Colon (tissue), 2 donors: ENCODE data around the gene UNC93A.
"Not testable (repeated sequence)": the region's sequence is repeated elsewhere in the genome, so short reads cannot be mapped to it uniquely, and the experiment has no call there.

Experiments
- FAIRE-seq: peaks from 2 replicates; lab custom pipeline; 2012; peaks lifted over from hg19 to GRCh38; lab: Jason Lieb, UNC
- donor health status: control.
- donor health status: control.

The UNC93A gene

DNA sequence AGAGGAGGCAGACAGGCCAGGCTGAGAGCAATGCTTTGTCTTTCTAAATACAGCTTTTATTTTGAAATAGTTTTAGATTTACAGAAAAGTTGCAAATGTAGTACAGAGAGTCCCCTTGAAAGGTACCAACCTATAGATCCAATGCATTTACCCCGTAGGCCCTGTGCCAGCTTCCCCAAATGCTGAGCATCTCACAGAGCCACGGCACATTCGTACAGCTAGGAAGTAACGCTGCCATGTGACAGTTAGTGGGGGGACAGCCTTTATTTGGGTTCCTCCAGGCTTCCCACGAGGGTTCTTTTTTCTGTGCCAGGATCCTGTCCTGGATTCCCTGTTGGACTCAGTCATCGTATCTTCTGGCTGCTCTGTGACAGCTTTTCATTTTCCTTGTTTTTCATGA lies 20.6 kb downstream of the UNC93A start:
- not testable (repeated sequence) for FAIRE-seq

DNA sequence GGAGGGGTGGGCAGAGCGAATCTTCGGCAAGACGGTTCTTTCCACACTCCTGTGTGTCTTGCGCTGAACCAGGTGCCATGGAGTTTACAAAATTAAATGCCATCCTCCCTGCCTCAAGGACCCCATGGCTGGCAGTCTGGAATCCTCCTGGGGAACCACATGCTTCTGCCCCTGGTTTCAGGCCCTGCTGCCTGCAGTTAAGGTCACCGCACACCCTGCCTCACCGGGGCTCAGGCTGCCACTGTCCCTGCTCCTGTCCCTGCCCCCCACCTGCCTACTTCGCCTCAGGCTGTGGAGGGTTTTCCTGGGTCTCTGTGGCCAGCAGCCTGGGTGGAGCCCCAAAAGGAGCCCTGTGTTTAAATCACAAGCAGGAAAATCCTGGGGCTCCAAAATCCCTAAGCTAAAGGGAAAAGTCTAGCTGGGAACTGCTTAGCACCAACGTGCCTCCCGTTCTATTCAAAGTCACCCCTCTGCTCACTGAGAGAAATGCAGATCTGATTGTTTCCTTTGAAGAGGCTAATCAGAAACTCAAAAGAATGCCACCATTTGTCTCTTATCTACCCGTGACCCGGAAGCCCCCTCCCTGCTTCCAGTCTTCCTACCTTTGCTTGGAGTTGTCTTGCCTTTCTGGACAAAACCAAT lies 23.2 kb downstream of the UNC93A start:
- FAIRE-seq, result no peak

DNA sequence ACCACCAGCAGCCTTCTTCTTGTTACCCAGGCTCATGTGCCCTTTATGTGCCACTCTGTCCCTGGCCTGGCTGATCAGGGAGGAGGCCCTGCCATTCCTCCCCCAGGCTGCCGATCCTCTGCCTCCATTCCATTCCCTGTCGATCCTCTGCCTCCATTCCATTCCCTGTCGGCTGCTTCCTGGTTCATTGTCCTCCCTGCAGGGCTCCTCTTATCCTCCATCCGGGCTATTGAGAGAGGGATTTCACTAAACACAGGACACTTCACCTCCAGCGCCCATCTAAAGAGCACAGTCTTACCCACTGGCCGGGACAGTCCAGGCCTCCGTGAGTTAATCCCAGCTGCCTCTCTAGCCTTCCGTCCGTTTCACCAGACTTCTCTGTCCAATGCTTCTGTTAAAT lies 26.1 kb downstream of the UNC93A start:
- no peak for FAIRE-seq

DNA sequence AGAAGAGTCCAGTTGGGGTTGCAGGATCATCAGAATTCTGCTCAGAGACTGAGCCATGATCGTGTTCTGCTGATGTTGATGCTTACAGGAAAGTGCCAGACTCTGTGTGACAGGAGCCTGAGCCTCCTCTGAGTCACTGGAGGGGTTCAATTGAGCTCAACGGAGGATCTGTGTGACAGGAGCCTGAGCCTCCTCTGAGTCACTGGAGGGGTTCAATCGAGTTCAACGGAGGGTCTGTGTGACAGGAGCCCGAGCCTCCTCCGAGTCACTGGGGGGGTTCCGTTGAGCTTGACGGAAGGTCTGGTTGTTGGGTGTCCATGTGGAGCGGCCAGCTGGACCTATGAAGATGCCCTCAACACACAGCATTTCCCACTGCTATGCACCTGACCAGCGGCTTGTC lies 27.2 kb downstream of the UNC93A start:
- not testable (repeated sequence) for FAIRE-seq

DNA sequence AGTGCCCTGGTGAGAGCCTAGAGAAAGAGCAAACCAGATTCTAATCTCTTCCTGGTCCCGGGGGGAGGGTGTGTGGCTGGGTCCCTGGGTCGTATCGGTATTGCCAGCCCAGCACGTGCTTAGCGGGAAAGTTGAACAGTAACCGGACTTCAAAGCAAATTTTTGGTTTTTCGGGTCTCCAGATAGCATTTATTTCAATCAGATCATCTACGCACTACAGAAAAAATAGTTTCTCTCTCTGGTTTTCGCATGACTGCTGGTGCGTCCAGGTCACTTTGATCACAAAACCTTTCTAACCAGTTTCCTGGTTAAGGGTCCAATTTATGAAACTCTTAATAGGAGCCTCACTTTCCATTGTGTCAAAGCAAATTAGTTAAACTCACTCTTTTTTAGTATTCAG lies 27.7 kb downstream of the UNC93A start:
- not testable (repeated sequence) for FAIRE-seq

DNA sequence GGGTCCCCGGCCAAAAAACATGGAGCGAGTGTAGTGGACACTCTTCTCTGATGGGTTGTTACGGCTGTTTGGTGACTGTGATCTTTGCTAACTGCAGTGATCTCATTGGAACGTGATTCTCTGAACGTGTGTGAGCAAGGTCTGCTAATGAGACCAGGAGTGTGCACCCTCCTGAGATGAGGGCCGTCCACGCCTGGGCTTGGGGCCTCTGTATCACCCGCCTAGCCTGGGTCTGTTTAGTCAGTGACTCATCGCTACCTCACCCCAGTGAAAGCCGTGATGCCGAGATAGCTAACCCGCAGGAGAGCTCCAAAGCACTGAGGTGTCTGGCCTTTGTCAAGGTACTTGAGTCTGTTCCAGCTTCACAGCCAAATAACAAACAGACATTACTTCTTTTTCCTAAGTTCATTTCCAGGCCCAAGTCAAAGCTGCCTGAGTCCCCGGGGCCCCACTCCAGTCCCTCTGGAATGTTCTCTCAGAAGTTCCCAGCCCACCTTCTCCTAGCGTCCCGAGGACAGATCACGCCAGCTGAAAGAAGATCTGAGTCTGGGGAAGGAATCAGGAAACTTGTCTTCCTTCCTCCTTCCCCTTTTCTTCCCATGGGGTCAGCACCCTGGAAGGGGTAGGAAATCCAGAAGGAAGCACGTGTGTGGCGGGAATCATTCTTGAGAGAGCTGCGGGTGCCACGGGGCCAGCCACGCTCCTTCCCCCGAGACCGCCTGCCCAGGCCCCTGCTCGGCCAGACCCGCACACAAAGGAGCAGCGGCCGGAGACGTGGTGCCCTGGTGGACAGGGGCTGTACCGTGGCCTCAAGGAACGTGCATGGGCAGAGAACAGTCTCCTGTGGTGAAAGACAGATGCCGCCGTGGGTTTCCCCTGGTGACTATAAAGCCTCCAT lies 29.0 kb downstream of the UNC93A start:
- FAIRE-seq, result not testable (repeated sequence)

DNA sequence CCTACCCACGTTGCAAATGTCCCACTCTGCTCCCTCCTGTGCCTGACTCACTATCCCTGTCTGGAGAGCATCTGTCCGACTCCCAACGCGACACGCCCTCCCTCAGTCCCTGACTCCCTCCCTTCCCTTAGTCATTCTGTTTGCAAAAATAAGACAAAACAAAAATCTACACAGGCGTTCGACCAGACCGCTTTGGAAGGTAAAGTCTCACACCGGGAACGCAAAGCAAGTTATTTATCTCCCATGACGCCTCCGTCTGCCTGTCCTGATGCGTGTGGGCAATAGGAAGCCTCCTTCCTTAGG lies 29.6 kb downstream of the UNC93A start:
- not testable (repeated sequence) for FAIRE-seq

DNA sequence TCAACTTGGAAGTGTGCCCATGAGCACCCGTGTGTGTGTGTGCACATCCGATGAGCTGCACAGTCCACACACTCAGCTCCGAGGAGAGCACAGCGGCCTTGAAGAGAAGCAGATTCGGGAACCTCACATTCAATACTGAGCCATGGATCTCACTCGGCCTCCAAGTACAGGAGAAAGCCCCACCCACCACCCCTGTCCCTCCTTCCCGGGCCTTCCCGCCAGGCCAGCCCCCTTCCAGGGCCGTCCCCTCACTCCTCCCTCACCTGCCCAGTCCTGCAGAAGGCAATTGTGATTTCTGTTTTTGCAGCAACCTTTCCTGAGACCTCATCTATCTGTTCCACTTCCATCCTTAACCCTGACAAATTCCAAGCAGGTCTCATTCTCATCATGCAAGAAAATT lies 30.1 kb downstream of the UNC93A start:
- not testable (repeated sequence) for FAIRE-seq

DNA sequence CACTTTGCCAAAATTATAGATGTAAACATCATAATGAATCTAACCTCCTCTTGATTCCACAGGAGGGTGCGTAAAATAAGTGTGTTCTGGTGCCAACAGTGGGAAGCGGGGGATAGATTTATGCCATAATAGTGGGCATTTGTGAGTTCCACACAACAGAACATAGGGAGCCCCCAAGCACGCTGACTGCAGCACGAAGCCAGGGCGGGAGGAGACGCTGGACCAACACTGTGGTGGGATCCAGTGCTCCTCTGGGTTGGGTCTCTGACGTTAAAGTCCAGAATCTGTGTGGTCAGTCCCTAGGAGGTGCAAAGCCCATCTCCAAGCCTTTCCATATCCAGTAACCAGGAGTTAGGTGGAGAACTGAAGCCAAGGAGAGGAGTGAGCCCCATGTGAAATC lies 32.0 kb downstream of the UNC93A start:
- FAIRE-seq, result no peak

DNA sequence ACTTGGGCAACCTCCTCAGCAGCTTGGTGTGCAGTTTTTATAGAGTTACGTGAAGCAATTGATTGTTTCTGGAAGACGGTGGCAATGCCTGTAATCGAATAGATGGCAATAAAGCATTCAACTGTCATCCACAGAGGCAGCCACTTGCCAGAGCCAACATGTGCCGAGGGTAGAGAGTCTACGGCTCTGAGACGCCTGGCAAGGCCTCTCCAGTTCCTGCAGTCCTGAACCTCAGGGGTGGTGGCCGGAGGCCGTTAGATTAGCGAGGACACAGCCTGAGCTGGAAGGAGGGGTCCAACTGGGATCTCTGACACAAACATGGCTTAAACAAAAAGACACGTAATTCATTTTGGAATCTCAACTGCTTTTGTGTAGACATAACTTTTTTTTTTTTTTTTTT lies 33.0 kb downstream of the UNC93A start:
- FAIRE-seq, result no peak

DNA sequence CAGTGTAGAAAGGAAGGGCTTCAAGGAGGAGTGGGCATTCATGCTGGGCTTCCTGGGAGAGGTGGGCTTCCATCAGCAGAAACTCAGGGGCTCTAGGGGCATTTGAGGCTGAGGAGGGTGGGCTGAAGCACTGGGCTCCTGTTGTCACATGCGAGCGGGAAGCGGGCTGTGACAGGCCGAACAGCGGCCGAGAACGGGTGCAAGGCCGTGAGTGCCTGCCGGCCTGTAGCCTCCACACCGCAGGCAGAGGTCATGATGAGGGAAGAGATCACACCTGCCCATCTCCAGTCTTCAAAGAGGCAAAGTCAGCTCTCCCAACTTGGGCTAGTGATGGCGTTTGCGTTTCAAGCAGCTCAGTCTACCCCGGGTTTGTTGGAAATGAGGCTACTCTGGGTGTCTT lies 34.7 kb downstream of the UNC93A start:
- FAIRE-seq, result no peak

DNA sequence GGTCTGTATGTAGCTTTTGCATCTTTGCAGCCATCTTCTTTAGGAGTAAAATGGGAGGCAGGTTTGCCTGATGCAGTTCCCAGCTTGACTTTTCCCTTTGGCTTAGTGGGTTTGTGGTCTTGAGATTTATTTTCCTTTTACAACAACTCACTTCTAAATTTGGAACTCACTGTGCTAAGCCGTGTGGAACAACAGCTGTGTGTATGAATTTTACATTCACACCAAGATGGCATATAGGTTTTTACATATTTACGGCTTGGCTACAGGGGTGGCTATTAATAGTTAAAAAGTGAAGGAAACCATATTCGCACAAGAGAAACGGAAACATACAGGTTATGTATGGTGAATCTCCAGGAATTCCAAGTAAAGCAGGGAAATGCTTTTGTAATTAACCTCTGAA lies 36.3 kb downstream of the UNC93A start:
- no peak for FAIRE-seq

DNA sequence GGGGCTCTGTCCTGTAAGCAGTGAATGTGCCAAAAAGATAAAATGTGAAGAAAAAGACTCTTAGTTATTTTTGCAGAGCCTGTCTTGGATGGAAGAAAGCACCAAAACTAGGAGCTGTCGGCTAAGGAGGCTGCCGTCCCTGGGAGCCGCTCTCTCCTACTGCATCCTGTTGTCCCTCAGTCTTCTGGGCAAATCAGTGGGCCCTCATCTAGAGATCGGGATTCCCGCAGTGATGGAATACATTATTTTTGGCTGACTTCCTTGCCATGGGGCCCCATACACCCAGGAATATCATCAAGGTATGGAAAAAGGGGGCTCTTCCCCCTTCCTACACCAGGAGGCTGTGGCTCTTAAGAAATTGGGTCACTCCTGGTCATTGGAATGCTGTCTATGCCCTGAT lies 37.0 kb downstream of the UNC93A start:
- FAIRE-seq, result no peak

DNA sequence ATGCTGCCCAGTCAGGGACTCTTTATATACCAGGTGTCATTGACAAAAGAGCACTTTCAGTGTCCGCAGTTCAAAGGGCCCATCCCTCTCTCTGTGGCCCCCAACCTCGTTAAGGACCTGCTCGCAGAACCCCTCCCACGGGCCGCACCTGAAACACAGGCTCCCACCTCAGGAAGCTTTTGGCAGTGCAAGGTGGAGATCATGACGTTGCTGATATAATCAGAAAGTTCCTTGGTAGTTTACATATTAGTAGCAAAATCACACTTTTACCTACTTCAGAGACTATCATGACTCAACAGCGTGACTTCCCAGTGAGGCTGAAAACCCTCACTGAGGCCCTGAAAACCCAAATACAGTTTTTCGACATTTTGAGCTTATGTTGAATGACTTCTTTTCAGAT lies 37.9 kb downstream of the UNC93A start:
- no peak for FAIRE-seq

DNA sequence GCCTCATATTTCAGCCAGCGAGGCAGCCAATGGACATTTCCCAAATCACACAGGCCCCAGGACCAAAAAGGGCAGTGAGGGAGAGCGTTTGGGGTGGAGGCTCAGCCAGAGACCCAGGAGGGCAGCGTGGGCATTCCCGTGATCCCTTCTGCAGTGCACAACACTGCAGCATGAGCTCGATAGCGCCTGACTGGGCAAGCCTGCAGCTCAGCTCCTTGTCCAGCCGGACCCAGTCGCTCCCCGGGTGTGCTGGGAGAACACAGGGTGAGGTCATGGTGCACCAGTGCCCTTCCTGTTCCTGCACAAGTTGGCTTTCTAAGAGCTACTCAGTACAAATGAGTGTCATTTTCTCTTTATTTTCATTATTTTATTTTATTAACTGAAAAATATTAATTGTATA lies 39.6 kb downstream of the UNC93A start:
- FAIRE-seq, result no peak

DNA sequence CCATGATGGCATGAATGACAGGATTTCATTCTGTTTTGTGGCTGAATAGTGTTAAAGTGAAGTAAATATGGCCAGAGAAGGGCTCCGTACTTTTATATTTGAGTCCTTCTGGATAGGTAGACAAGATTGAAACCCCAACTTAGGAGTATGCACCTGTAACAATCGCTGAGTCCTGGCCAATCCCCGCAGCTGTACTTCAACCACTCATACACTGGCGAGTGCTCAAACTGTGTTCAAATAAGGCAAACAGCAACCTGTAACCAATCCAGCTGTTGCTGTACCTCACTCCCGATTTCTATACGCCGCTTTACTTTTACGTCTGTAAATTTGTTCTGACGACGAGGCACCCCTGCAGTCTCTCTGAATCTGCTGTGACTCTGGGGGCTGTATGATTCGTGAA lies 40.5 kb downstream of the UNC93A start:
- FAIRE-seq, result no peak

DNA sequence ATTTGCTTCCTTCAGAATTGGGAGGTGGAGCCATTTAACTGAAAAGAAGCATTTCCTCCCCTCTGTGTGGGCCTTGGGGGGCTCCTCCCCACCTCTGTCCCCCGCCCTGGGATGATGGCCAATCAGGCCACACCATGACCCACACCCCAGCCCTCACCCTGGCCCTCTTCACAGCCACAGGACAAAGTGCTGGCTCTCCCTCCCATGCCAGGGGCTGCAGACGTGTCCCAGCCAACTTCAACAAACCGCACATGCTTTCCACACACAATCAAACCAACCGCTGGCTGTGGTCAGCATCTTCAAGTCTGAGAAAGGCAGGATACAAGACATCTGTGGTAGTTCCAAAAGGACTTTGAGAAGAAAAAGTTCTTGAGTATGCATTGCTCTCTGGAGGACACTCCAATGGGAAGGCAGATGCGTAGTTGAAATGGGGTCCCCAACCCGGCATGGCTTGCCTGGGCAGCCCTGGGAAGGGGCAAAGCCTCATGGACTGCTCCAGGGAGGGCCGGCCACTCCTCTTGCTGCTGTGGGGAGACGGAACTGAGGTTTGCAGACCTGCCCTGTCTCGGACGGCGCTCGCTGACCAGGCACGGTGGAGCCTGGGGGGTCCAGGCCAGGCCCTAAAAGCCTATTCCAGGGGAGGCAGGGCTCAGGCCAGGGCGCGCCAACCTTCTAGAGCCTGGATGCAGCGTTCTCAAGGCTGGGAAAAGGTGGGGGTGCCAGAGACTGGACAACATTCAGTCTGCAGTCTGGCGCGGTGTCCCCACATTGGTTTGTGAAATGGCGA lies 45.9 kb downstream of the UNC93A start:
- FAIRE-seq, result no peak

DNA sequence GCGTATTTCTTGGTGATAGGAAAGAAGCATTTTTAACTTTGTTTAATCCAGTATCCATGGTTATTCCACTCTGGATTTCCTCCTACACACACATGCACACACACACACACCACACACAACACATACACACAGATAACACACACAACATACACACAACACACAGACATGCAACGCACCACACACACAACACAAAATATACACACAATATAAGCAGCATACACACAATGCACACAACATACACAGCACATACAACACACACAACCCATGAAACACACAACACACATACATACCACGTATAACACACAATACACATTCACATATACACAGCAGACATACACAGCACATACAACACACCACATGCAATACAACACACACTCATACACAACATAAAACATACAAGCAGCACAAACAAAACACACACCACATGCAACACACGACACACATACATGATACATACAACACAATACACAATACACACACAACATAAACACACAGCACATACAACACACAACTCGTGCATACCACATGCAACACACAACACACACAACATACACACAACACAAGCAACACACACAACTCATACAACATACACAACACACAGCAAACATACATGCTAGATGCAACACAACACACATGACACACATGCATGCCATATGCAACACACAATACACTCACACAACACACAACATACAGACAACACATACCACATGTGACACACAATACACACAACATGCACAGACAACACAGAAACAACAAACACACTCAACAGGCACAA lies 46.7 kb downstream of the UNC93A start:
- no peak for FAIRE-seq

DNA sequence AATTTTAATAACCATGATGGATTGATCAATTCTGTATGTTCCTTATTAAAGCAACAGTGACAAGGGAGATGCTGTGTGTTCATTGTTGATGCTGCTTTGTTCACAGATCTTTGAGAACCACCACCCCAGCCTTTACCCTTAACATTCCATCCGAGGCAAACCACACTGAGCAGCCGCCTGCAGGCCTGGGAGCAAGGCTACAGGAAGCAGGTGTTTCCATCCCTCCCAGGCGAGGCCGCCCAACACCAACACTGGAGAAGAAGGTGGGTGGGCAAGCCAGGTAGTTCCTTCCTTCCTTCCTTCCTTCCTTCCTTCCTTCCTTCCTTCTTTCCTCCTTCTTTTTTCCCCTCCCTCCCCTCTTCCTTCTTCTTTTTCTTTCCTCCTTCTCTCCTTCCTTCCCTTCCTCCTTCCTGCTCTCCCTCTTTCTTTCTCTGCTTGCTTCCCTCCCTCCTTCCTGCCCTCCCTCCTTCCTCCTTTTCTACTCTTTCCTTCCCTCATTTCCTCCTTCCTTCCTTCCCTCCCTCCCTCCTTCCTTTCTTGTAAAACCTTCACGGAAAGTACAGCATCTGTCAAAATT lies 47.5 kb downstream of the UNC93A start:
- no peak for FAIRE-seq

DNA sequence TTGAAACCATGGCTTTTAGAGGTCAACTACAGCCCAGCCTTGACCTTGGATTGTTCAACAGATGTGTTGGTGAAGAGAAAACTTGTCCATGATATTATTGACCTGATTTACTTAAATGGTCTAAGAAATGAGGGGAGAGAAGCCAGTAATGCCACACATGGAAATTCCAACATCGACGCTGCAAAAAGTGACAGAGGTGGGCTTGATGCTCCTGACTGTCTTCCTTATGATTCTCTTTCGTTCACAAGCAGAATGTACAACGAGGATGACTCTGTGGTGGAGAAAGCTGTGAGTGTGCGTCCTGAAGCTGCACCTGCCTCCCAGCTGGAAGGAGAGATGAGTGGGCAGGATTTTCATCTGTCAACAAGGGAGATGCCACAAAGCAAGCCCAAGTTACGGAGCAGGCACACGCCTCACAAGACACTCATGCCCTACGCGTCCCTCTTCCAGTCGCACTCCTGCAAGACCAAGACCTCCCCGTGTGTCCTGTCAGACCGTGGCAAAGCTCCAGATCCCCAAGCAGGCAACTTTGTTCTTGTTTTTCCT lies 50.0 kb downstream of the UNC93A start:
- FAIRE-seq, result no peak
